ENCODE data around the gene GGNBP2.

GGNBP2 gene

DNA sequence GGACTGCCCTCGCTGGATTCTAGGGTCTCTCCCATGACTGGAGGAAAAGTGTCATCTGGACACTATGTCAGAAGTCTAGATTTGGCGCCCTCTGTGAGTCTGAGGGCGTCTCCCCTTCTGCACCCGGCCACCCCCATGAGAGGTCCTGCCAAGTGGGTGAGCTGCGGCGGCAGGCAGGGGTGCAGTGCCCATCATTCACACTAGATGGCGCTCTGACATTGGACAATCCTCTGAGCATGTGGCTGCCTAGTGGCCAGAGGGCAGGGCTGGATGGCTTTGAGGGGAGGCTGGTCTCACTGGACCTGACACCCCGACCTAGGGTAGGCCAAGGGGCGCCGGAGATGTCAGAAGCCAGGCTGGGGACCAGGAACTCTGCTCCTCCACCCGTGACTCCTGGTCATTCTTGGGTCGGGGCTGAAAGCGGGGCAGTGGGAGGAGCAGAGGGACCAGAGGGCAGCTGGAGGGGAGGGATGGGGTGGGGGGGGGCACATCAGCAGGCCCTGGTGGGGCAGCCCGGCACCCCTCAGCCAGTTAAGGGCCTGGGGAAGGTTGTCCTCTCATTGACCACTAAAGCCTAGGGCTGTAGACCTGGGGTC is 84.6 kb downstream of the GGNBP2 start:
- no peak for DNase-seq (ENCODE audit: low read depth)
- H3K4me3 ChIP-seq (ENCODE audit: low read length) = no peak overlapping the region
- TF ChIP-seq, protein P1, sequence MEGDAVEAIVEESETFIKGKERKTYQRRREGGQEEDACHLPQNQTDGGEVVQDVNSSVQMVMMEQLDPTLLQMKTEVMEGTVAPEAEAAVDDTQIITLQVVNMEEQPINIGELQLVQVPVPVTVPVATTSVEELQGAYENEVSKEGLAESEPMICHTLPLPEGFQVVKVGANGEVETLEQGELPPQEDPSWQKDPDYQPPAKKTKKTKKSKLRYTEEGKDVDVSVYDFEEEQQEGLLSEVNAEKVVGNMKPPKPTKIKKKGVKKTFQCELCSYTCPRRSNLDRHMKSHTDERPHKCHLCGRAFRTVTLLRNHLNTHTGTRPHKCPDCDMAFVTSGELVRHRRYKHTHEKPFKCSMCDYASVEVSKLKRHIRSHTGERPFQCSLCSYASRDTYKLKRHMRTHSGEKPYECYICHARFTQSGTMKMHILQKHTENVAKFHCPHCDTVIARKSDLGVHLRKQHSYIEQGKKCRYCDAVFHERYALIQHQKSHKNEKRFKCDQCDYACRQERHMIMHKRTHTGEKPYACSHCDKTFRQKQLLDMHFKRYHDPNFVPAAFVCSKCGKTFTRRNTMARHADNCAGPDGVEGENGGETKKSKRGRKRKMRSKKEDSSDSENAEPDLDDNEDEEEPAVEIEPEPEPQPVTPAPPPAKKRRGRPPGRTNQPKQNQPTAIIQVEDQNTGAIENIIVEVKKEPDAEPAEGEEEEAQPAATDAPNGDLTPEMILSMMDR (conservative IDR thresholded peaks at IDR 0.05; ENCODE audit: low read depth, low read length) = peak; percentile 96

DNA sequence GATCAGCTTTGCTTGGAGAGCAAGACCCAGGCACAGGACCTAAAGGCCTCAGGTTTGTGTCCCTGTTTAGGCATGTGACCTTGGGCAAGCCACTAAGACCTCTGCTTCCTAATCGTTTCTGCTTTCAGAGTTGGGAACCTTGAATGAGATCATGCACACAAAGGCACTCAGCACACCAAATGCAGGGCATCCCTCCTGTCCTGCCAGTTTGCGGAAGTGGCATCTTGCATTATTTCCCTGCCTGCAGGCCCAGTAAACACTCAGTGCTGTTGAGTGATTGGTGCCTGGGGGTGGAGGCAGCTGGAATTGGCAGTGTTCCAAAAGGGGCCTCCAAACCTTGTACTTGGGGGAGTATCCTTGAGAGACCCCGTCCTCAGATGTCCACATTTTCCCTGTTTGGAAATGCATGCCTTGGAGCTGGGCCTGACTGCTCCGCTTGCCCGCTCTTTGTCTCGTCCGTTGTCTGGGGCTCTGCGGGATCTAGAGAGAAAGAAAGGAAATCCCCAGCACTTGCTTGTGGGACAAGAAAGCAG is 85.3 kb downstream of the GGNBP2 start:
- DNase-seq (ENCODE audit: low read depth) = no peak

DNA sequence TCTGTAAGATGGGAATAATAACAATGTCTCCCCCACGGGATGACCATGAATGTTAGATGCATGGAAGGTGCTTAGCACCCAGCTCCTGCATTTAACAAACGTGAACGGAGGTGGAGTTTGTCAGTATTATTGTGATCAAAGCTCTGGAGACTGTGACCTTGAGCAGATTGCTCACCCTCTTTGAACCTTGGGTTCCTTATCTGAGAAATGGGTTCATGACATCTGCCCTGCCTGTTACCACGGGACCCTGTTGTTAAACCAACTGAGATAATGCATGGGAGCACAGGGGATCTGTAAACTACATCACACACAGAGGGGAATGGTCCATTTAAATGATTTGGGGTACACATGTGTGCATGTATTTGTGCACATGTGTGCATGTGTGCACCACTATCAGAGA is 86.3 kb downstream of the GGNBP2 start:
- DNase-seq (ENCODE audit: low read depth) = no peak
- TF ChIP-seq, protein P1 (conservative IDR thresholded peaks at IDR 0.05; ENCODE audit: low read depth, low read length) = no peak
- H3K4me3 ChIP-seq (ENCODE audit: low read length) = no peak overlapping the region

More for the DNA sequence above, 85.3 kb downstream of the GGNBP2 start:
- TF ChIP-seq, protein P1 (conservative IDR thresholded peaks at IDR 0.05; ENCODE audit: low read depth, low read length) = no peak
- no peak overlapping the region for H3K4me3 ChIP-seq (ENCODE audit: low read length)

DNA sequence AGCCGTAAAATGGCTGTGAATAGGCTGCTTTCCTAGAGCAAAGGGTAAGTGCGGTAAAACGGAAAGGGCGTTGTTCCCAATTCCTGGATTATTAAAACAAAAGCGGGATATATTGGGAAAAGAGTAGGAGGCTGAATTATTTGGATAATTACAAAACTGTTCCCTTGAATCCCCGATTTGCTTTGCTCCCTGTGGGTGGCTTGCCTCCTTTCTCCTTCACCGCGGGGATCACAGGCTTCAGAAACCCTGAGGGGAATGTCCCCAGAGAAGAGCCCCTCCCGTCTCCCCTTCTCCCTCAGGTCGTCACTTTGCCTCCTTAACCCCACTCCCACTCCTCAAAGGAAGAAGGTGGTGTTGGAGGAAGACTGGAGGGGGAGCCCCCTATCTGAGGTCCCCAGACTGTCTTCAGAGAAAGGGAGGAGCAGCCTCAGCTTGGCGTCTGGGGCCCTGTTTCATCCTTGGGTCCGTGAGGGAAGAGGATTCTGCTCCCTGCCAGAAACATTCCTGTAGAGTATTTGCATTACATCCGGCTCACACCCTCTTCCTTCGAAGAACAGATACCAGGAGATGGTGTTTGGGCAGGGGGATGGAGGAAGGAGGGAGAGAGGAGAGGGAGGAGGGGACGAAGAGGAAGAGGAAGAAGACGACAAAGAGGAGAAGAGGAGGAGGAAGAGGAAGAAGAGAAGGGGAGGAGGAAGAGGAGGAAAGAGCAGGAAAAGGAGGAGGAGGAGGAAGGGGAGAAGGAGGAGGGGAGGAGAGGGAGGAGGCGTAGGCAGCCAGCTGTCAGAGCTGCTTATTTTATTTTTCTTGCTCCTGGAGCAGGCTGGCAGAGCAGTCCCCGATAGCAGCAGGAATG is 88.4 kb downstream of the GGNBP2 start:
- TF ChIP-seq, protein P1 (conservative IDR thresholded peaks at IDR 0.05; ENCODE audit: low read depth, low read length) = no peak
- DNase-seq (ENCODE audit: low read depth) = no peak
- no peak overlapping the region for H3K4me3 ChIP-seq (ENCODE audit: low read length)
